ENCODE measurements around the gene GAS2L2.
"Not testable (repeated sequence)": the region's sequence is repeated elsewhere in the genome, so short reads cannot be mapped to it uniquely, and the experiment has no call there.

GAS2L2 gene

DNA sequence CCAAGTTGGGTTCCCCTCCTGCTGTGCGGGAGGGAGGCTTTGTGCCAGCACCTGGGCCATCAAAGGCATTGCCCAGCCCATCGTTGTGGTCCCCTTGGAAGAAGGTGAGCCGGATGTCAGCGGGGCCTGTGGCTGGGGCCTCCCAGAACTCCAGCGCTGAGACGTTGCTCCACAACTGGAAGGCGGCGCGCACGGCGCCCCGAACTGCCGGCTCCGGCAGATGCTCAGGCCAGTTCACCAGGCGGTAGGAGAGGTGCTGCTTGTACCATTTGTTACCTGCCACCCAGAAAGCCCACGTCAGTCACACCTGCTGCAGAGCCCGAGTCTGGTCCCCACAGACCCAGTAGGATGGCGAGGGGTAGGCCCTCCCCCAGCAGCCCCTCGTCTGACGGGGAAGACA, 20.1 kb upstream of the GAS2L2 start:
- DNase-seq = no peak

DNA sequence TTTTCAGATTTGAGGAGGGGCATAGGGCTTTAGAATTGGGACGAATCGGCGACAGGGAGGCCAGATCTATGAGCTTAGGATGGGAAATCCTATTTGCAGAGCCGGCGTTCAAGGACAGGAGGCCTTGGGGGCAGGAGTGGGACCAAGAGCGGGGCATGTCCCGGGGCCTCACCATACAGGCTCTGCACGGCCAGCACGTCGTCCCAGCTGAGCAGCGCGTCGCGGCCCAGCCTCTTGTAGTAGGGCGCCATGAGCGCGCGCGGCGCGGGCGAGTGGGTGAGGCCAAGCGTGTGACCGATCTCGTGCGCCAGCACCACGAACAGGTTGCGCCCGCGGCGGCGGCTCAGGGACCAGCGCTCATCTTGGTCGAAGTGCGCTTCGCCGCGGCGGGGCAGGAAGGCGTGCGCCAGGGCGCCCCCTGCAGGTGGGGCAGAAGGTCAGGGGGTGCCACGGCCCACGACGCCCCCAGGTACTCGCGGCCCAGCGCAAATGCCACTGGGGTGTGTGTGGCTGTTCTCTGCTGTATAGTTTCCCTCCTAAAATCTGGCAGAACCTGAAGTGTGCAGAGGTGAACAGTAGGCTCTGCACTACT, 17.0 kb upstream of the GAS2L2 start:
- no peak for DNase-seq

DNA sequence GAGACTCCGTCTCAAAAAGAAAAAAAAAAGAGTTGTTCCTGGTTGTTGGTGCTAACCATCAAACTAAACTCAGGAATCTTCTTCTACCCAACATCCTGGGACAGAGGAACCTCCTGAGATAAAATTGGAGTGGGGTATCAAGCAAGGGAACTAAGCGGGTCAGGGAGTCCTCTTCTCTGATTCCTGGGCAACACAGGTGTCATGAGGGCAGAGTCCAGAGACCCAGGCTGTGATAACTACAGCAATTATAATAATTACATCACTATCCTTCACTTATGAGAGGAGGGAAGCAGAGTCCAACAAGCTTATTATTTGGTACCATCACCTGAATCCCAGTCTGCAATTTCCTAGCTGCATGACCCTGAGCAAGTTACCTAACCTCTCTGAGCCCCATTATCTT, 15.8 kb upstream of the GAS2L2 start:
- no peak for DNase-seq

DNA sequence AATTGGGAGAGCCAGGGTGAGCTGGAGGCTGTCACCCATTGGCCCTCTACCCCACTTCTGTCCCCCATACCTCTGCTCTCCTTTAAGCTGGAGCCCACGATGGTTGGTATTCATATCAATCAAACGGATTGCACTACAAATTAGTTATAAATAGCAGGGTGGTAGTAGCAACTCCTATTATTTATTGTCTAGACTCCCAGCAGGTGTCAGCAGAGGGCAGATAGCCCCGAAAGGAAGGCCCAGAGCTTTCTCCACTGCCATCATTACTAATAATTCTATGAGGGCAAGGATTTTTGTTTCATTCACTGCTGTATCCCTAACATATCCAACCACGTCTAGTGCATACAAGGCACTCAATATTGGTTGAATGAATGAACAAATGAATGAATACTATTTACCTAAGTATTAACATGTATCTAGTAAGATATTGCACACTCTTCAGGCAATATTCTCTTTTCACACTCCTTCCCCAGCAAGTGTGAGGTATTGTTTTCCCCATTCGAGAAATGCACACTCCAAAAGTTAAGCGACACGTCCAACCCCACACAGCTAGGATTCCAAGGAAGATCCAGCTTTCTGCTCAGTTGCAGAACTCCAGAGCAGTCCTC, 14.0 kb upstream of the GAS2L2 start:
- no peak for DNase-seq

DNA sequence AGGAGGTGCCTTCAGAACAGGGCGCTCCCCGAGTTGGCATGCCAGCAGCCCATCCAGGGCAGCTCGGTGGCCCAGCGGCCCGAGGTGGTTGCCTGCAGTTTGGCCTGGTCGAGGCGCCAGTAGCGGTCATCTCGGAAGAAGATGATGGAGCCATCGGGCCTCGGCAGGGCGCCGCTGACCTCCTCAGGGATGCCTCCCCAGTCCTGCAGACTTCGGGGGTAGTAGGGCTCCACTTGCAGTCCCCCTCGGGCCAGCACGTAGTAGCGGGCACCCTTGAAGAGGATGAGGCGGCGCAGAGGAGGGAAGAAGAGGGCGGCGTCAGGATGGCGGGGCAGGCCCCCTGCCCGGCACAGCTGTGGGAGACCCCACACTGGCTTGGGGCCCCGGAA, 13.4 kb upstream of the GAS2L2 start:
- no peak for DNase-seq

DNA sequence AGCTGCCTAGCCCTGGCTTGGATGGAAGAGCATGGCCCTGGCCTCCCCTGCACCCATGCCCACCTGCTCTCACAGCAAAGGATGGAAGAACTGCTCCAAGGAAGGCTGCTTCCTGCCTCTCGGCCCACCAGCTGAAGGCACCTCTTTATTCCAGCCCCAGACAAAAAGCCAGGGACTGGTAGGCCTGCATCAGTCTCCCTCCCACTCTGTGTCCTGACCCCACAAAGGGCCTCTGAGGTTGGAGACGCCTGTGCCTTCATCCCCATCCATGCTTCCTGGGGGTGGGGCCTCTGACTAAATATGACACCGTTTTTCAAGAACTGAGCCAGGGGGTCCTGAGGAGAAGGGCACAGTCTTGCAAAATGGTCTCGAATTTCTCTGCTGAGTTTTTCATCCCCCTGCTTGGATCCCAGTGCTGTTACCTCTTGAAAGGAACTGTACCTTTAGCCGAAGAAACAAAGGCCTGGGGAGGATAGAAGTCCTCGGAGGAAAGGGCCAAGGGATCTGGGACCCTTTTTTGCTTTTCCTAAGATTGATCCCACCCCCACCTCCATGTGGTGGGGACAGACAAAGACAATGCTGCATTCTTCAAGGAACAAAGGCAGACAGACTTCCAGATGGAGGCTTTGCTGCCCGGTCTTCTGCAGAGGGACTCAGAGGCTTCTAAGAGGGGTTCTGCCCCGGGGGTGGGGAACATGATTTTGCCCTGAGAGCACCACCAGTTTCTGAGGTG, 12.9 kb upstream of the GAS2L2 start:
- DNase-seq = no peak

DNA sequence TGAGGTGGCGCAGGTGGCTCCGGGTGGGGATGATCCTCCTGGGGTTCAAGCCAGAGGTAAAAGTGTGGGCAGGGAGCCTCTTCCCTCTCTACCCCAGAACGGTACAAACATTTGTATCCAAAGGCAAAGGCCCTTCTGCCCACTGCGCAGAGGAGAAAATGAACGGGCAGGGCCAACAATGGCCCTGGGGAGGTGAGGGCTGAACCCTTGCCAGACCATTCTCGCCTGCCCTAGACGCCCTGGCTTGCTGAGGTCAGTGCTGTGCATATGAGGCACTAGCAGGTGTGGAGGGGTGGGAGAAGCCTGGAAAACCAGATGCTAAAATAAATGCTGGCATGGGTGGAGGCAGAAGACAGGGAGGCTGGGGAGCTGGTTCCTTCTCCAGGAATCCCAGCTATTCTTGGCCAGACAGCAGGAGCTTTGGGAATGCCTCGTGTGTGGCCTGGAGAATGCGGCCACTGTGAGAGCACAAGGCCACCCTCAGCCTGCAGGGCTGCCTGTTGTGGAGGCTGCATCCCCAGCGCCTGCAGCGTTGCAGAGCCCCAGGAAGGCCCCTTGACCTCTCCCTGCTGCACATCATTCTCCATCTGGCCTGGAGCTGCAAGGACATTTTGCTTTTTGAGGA, 12.2 kb upstream of the GAS2L2 start:
- no peak for DNase-seq

DNA sequence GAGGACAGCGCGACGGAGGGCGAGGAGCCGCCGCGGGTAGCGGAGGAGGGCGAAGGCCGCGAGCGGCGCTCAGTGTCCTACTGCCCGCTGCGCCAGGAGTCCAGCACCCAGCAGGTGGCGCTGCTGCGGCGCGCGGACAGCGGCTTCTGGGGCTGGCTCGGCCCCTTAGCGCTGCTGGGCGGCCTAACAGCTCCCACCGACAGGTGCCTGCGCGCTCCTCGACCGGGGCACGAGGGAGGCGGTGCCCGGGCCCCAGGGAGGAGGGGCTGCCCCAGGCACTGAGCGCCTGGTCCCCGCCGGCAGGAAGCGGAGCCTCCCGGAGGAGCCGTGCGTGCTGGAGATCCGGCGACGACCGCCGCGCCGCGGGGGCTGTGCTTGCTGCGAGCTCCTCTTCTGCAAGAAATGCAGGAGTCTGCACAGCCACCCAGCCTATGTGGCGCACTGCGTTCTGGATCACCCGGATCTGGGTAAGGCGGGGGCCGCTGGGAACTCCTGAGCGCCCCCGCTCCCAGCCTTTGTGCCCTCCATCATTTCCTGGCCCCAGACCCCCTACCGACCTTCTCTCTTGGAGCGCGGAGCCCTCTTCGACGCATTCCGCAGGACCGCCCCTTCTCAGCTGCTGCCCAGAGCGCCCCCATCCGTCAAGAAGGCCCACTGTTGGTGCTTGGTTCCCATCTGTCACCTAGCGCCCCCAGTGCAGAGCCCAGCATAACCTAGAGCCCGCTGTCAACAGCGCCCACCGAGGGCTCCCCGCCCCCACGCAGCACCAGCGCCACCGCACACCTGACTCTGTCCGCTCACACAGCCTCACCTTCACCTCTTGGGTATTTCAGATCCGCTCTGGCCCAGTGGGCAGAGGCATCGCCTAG, 11.3 kb upstream of the GAS2L2 start:
- peak; percentile 96 for DNase-seq

DNA sequence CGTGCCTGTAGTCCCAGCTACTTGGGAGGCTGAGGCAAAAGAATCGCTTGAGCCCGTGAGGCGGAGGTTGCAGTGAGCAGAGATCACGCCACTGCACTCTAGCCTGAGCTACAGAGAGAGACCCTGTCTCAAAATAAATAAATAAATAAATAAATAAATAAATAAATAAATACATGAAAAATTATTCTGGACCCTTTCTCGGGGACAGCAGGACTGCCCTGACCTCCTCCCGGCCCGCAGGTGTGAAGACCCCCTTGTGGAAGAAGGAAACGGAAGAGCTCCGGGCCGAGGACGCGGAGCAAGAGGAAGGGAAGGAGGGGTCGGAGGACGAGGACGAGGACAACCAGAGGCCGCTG, 10.7 kb upstream of the GAS2L2 start:
- no peak for DNase-seq

DNA sequence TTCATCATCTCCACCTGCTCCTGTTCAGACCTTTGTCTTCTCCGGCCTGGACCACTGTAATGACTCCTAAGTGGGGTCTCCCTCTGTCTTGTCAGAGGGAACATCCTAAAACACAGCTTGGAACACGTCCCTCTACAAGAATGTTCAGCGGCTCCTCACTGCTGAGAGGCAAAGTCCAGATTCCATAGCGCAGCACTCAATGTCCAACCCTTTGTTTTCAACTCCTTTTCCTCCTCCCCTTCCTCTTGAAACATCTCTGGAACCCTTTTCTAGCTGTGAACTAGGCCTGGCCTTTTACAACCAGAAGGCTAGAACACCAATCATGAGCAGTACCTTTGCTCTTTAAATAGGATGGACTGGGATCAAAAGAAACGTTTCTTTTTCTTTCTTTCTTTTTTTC, 8.6 kb upstream of the GAS2L2 start:
- no peak for DNase-seq

DNA sequence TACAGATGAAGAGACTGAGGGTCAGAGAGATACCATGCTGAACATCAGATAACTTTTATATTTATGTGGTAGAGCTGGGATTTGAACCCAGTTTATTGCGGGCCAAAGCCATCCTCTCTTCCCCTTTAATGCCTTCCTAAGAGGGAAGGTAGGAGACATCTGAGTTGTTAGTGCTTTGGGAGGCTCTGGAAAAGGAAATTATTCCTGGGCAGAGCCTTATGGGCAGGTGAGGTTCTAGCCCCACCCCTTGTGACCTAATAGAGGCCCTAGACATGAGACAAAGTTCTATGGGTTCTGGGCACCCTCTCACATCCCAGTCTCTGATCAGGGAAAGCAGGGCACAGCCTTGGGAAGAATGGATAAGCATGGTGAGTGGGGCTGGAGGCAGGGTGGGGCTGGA, 7.5 kb upstream of the GAS2L2 start, which contains the start of gene C17orf50:
TSS of gene C17orf50 (plus strand) at position 301 of the 400 bp plus-strand sequence. CDS start at position 356, 55 bp downstream.
- DNase-seq = no peak

DNA sequence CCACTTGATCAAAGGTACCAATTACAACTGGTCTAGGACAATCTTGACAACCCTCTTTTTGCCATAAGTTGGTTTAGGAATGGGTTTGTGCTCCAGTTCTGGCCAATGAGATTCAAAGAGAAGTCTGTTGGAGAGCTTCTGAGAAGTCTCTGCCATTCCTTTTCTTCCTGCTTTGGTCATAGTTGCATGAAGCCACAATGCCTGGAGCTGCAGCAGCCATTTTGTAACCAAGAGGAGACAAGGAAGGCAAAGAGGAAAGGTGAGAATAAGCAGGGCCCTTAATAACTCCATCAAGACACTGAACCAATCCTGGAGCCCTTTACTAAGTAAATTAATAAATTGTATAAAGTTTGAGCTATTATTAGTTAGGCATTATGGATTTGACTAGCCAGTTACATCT, 4.2 kb upstream of the GAS2L2 start:
- no peak for DNase-seq

DNA sequence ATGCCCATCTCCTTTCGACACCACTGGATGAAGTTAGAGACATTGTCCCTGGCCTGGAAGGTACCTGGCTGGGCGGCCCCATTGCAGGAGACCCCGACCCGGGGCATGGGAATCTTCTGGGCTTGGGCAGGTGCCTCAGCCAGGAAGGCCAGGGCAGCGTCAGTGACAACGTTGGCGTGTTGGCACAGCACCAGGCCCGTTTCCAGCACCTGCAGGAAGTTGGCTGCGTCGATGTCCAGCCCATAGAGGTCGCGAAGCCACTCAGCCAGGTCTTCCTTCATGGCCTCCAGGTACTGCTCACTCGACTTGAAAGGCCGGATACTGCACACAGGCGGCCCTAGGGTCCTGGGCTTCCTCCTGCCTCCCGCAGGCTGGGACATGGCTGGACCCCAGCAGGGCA, 568 bp downstream of the GAS2L2 start:
- DNase-seq = peak; percentile 47

DNA sequence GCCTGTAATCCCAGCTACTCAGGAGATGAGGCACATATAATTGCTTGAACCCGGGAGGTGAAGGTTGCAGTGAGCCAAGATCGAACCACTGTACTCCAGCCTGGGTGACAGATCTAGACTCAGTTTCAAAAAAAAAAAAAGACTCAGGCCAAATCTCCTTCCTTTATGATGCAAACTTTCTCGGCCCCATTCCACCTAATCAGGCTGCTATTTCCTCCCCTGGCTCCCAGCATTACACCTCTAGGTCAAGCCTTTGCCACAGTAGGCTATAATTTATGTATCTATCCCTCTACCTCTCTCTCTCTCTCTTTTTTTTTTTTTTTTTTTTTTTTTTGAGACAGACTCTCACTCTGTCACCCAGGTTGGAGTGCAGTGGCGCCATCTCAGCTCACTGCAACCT, 1.5 kb downstream of the GAS2L2 start:
- DNase-seq = not testable (repeated sequence)

DNA sequence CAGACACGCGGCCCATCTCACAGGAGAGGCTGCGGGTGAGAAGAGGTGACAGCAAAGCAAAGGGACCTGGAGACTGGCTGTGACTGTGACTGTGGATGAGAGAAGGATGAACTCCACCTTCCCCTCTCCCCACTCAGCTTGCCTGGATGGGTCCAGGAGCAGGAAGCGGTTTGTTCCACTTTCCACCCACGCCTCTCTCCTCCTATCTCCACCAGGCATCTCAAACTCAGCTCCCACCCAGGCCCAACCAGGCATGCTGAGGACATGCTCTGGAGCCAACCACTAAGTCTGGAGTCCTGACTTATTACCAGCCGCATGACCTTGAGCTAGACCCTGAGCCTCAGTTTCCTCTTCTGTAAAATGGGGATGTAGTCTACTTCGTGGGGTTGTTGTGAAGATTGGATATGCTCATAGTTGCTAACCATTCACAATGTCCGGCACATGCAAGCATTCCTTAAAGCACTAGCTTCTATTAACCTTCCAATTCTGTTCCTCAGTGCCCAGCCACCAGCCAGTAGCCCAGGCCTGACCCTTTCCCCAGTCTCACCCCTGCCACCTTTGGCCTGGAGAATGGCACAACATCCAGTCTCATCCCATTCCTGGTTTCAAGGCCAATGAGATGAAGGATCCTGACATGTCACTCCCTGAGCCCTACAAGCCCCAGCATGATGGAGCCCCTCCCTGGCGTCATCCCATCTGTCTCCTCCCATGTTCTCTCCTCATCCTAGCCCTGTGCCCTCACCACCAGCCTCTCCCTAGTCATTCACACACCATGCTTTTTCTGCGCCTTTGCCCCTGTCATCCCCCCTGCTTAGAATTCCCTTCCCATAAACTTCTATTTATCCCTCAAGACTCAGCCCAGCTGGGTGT, 2.3 kb downstream of the GAS2L2 start:
- DNase-seq = no peak

DNA sequence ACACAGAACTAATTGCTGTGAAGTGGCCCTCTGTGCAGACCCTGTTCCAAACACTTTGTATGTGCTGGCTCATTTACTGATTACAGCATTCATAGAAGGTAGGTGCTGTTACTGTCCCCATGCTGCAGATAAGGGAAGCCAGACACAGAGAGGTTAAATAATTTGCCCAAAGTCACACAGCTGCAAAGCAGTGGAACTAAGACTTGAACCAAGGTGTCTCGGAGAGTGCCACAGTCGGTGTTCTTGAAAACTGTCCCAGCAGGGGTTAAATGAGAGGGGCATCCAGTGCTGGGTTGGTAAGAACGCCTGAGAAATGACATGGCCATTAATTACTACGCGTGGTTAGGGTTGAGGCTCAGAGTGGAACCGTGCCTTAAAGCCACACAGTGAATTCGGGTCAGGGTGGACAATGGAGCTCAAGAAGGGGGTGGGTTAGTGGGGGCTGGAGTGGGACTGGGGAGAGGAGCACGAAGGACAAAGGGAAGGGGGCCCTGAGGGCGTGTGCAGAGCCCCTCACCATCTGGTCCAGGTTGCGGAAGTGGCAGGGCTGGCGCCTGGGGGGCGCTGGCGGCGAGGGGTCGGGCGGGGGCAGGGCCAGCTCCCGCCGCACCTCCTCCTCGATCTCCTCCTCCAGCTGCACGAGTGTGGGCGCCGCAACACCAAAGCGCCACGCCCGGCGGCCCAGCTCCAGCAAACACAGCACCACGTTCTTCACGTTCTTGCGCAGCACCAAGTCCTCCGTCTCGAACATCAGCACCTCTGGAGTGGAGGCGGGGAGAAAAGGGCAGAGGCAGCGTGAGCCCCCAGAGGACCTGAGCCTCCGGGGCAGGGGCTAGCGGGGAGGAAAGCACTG, 3.3 kb downstream of the GAS2L2 start:
- DNase-seq = no peak

DNA sequence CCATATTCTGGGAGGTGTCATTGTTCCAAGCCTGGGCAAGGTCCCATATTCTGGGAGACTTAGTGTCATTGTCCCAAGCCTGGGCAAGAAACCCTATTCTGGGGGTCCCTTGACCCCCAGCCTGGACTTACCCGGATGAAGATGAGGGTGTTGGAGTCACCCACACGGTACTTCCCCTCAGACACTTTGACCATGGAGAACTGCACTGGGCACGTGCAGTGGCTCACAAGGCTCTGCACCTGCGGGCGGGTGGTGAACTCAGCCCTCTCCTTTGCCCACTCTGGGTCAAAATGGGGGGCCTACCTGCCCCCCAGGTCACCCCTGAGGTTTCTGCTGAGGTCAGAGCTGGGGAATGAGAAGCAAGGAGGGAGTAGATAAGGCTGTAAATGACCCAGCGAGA, 4.1 kb downstream of the GAS2L2 start:
- DNase-seq = no peak

DNA sequence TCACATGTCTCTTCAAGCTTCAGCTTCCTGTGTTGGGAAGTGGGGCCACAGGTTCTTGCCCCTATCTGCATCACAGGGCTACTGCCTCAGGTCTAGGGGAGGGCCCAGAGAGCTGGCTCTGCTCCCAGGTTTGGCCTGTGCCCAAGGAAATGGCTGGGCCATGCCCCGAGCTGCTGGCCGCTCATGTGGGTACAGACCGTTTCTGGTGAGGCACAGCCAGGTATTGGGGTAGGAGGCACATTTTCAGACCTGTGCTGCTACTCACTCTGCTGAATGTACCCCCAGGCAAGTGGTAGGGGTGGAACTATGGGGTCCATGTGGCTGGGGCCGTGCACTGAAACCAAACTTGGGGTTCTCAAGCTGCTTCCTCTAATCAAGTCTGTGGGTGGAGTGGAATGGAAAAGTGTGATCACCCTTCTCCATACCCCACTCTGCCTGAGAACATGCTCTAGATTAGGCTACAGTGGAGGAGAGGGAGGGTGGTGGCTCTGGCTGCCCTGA, 4.6 kb downstream of the GAS2L2 start:
- no peak for DNase-seq

DNA sequence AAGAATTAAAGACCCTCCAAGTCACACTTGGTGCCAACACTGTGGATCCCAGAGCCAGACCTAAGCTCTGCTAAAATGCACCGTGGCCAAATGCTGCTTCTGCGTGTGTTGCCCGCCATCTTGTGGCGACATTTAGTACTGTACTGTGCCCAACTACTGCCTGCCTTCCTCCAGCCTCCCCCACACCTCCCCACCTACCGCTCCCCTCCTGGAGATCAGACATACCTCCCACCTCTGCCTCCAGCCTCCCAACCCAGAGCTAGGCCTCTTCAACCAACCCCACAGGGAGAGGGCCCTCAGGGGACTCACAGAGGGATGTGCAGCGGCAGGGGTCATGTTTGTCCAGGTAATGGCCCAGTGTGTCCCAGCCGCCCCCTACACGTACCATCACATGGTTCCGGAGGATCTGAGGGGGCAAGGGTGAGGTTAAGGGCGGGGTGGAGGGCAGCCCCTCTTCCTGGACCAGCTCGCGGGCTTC, 5.5 kb downstream of the GAS2L2 start:
- peak; percentile 76 for DNase-seq

DNA sequence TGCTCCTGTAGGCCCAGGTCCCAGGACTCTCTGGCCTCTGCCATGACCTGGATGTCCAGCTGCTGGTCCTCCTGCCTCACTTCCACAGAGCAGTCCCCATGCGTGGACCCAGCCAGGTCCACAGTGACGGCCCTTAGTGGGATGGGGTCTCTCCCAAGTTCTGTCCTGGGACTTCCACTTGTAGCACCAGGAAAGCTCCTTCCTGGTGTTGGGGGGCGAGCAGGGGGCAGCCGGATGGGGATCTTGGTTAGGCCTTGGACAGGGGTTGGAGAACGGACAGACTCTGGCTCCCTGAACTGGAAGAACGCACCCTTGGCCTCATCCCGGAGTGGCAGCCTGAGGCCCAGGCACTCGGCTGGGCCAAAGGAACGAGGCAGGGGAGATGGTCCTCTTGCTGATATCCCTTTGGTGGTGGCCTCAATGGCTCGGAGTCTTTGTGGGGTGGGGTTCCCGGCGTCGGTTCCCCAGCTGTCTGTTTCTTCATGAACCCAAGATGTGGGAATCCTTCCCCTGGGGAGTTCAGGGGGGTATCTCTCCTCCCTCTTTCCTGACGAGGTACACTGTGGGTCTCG, 7.2 kb downstream of the GAS2L2 start:
- no peak for DNase-seq

All from NCI-H774 (cell line).